ENCODE measurements around the gene MRPS6. TPM values are rescaled to one million over a fixed set of nuclear protein-coding genes. Genes with fewer than 3 reads are reported as not detected.

MRPS6 gene
- total and polyA plus RNA-seq, 2 of the 13 experiments (the other 11 are each of a cell fraction or from before 2014, with no cell fraction given) = 14.2 to 26.9 TPM

GRCh38 chr21:34123609-34124008, 50.2 kb downstream of the MRPS6 start:
- Histone ChIP-seq H3K27ac (ENCODE audit: extremely low read length, insufficient read depth, low read length) (no peak overlapping the region), H3K27me3 (ENCODE audit: control insufficient read depth in 1 of 2, insufficient read depth in 2 of 2, low read length in 2 of 2) (no peaks in the 10 kb centered on the region), H3K4me1 (ENCODE audit: insufficient read depth, low read length) (peaks cover 7% of the 10 kb centered on the region; the same call in 1 of the 2 replicates), H2AFZ (ENCODE audit: low read length) (no peak overlapping the region), H3K9me3 (ENCODE audit: low read length) (no peaks in the 10 kb centered on the region), H4K20me1 (ENCODE audit: insufficient read depth, low read length) (no peaks in the 10 kb centered on the region), H3K79me2 (ENCODE audit: insufficient read depth, low read length) (no peaks in the 10 kb centered on the region), H3K9ac (ENCODE audit: insufficient read depth, low read depth, low read length) (no peak overlapping the region), H3K36me3 (replicated peaks in 1 of 2; ENCODE audit: control insufficient read depth in 1 of 2, insufficient read depth in 2 of 2, low read length in 2 of 2) (peaks cover 3 to 11% of the 10 kb centered on the region in 2 experiments; a peak in 4 of 5 replicates), H3K4me2 (ENCODE audit: low read depth, low read length) (no peak overlapping the region), H3K4me3 (replicated peaks in 1 of 3; ENCODE audit: insufficient read depth in 1 of 3, low read depth in 2 of 3, low read length in 3 of 3) (no peak overlapping the region)
- ATAC-seq (no peak), DNase-seq (ENCODE audit: low spot score) (no peak), FAIRE-seq (no peak)
- WGBS (ENCODE audit: low lambda C conversion rate) = 98% methylated on average over 8 of the region's 8 CpGs
- intact Hi-C loops (cut with micrococcal nuclease; ENCODE audit: unreplicated experiment) = no loop called here
- CTCF ChIA-PET (ENCODE audit: low intra/inter-chr PET ratio, low total read pairs) = no interaction called here
- TF ChIP-seq KDM6A (CRISPR knock-in tag; IDR thresholded peaks at IDR 0.05; ENCODE audit: low read depth) (no peak), ZNF605 (CRISPR knock-in tag; IDR thresholded peaks at IDR 0.05) (no peak), HNRNPK (IDR thresholded peaks at IDR 0.05; ENCODE audit: low read depth, low read length, poor library complexity, severe bottlenecking) (no peak), SMC3 (IDR thresholded peaks at IDR 0.05; ENCODE audit: low read length) (no peak), TOE1 (CRISPR knock-in tag; IDR thresholded peaks at IDR 0.05) (no peak)
- BruUV-seq (replicated peaks) = no TSS peak
- in situ Hi-C loops (cut with HindIII; ENCODE audit: extremely low pct_ligation_motif_present, low pct_unique_long_range_greater_than_20kb) = no loop called here
- POLR2A ChIA-PET = no interaction called here

- no TSS peak for BruUV-seq (replicated peaks)
- Histone ChIP-seq H3K4me2 (ENCODE audit: low read depth, low read length) (no peak overlapping the region), H3K4me1 (ENCODE audit: insufficient read depth, low read length) (peaks cover 30% of the 10 kb centered on the region), H4K20me1 (ENCODE audit: insufficient read depth, low read length) (no peaks in the 10 kb centered on the region), H3K79me2 (ENCODE audit: insufficient read depth, low read length) (no peaks in the 10 kb centered on the region), H2AFZ (ENCODE audit: low read length) (no peak overlapping the region), H3K4me3 (replicated peaks in 1 of 3; ENCODE audit: insufficient read depth in 1 of 3, low read depth in 2 of 3, low read length in 3 of 3) (no peak overlapping the region), H3K27ac (ENCODE audit: extremely low read length, insufficient read depth, low read length) (no peak overlapping the region), H3K9me3 (ENCODE audit: low read length) (no peaks in the 10 kb centered on the region), H3K9ac (ENCODE audit: insufficient read depth, low read depth, low read length) (no peak overlapping the region), H3K27me3 (ENCODE audit: control insufficient read depth in 1 of 2, insufficient read depth in 2 of 2, low read length in 2 of 2) (no peaks in the 10 kb centered on the region), H3K36me3 (replicated peaks in 1 of 2; ENCODE audit: control insufficient read depth in 1 of 2, insufficient read depth in 2 of 2, low read length in 2 of 2) (peaks cover 3 to 11% of the 10 kb centered on the region in 2 experiments; a peak in 4 of 5 replicates)
- in situ Hi-C loops (cut with HindIII; ENCODE audit: extremely low pct_ligation_motif_present, low pct_unique_long_range_greater_than_20kb) = no loop called here
- ATAC-seq (no peak), DNase-seq (ENCODE audit: low spot score) (no peak), FAIRE-seq (no peak)
- CTCF ChIA-PET (ENCODE audit: low intra/inter-chr PET ratio, low total read pairs) = no interaction called here
- intact Hi-C loops (cut with micrococcal nuclease; ENCODE audit: unreplicated experiment) = no loop called here
- 94% methylated on average over 8 of the region's 10 CpGs for WGBS (ENCODE audit: low lambda C conversion rate)
- POLR2A ChIA-PET = no interaction called here
- TF ChIP-seq ARNTL (CRISPR knock-in tag; IDR thresholded peaks at IDR 0.05) = no peak
- no peak for TF ChIP-seq U2AF2 (IDR thresholded peaks at IDR 0.05; ENCODE audit: low read depth, low read length)
- no peak for TF ChIP-seq PAX8 (CRISPR knock-in tag; IDR thresholded peaks at IDR 0.05; ENCODE audit: borderline replicate concordance)
- no peak for TF ChIP-seq HNRNPH1 (optimal IDR thresholded peaks at IDR 0.05; ENCODE audit: low read depth, low read length)
- TF ChIP-seq ZNF749 (CRISPR knock-in tag; IDR thresholded peaks at IDR 0.05; ENCODE audit: borderline replicate concordance) = no peak
- no peak for TF ChIP-seq GMEB2 (CRISPR knock-in tag; IDR thresholded peaks at IDR 0.05; ENCODE audit: low read depth)
- no peak for TF ChIP-seq ZNF138 (CRISPR knock-in tag; IDR thresholded peaks at IDR 0.05; ENCODE audit: low read depth)
- TF ChIP-seq GABPA (IDR thresholded peaks at IDR 0.05; ENCODE audit: low read depth, low read length) = no peak
- no peak for TF ChIP-seq GABPA (CRISPR knock-in tag; IDR thresholded peaks at IDR 0.05; ENCODE audit: low read depth)
- TF ChIP-seq RXRA (CRISPR knock-in tag; IDR thresholded peaks at IDR 0.05) = no peak
- TF ChIP-seq GLI4 (CRISPR knock-in tag; IDR thresholded peaks at IDR 0.05; ENCODE audit: borderline replicate concordance) = no peak
- no peak for TF ChIP-seq FOXA1 (IDR thresholded peaks at IDR 0.05)
- no peak for TF ChIP-seq FOXA1 (CRISPR knock-in tag; IDR thresholded peaks at IDR 0.05)
- no peak for TF ChIP-seq BCL3 (CRISPR knock-in tag; IDR thresholded peaks at IDR 0.05)
Observed at GRCh38 chr21:34126269-34126668, 52.9 kb downstream of the MRPS6 start.

All from HepG2 (cell line).